WTC11 (cell line): ENCODE data around the gene PTPRT.

Experiments used
- AR ChIP-seq: fragments of 250-450 bp; sonication (Bioruptor Pico); IDR thresholded peaks from 2 replicates; pipeline ENCODE4 v1.9.0; 2021; ENCODE audit warnings: mild to moderate bottlenecking
- CREB1 ChIP-seq: sonication (generic); formaldehyde crosslinking; IDR thresholded peaks from 2 replicates; pipeline ENCODE4 v1.8.0; 2023; ENCODE audit warnings: mild to moderate bottlenecking, missing genetic modification reagents
- NFE2L1 ChIP-seq: sonication (generic); formaldehyde crosslinking; IDR thresholded peaks from 2 replicates; pipeline ENCODE4 v1.8.1; 2023; ENCODE audit warnings: missing genetic modification reagents
- NFYB ChIP-seq: sonication (generic); formaldehyde crosslinking; conservative IDR thresholded peaks from 2 replicates; pipeline ENCODE4 v1.8.0; 2022; ENCODE audit warnings: low read depth, missing genetic modification reagents
- NR3C1 ChIP-seq: sonication (generic); formaldehyde crosslinking; conservative IDR thresholded peaks from 2 replicates; pipeline ENCODE4 v1.8.1; 2023; ENCODE audit warnings: low read depth, mild to moderate bottlenecking, missing genetic modification reagents
- PRRX2 ChIP-seq: fragments of 250-450 bp; sonication (Bioruptor Pico); IDR thresholded peaks from 2 replicates; pipeline ENCODE4 v1.8.0; 2021; ENCODE audit warnings: mild to moderate bottlenecking
- USF1 ChIP-seq: sonication (generic); formaldehyde crosslinking; IDR thresholded peaks from 2 replicates; pipeline ENCODE4 v1.8.0; 2022; ENCODE audit warnings: mild to moderate bottlenecking, missing genetic modification reagents
- ZNF416 ChIP-seq: fragments of 250-450 bp; sonication (Bioruptor Pico); IDR thresholded peaks from 2 replicates; pipeline ENCODE4 v1.9.0; 2021; ENCODE audit warnings: mild to moderate bottlenecking, inconsistent platforms
- ZNF423 ChIP-seq: fragments of 250-450 bp; sonication (Bioruptor Pico); IDR thresholded peaks from 2 replicates; pipeline ENCODE4 v2.1.2; 2022; ENCODE audit warnings: mild to moderate bottlenecking, moderate library complexity
- TF ChIP-seq, protein P1 (sequence below): fragments of 200-600 bp; IDR thresholded peaks from 2 replicates; pipeline ENCODE4 v1.8.0; 2022; ENCODE audit warnings: antibody characterized with exemption

GRCh38 chr20:43011491-43011890, 178.2 kb downstream of the PTPRT start:
- TF ChIP-seq, protein P1, sequence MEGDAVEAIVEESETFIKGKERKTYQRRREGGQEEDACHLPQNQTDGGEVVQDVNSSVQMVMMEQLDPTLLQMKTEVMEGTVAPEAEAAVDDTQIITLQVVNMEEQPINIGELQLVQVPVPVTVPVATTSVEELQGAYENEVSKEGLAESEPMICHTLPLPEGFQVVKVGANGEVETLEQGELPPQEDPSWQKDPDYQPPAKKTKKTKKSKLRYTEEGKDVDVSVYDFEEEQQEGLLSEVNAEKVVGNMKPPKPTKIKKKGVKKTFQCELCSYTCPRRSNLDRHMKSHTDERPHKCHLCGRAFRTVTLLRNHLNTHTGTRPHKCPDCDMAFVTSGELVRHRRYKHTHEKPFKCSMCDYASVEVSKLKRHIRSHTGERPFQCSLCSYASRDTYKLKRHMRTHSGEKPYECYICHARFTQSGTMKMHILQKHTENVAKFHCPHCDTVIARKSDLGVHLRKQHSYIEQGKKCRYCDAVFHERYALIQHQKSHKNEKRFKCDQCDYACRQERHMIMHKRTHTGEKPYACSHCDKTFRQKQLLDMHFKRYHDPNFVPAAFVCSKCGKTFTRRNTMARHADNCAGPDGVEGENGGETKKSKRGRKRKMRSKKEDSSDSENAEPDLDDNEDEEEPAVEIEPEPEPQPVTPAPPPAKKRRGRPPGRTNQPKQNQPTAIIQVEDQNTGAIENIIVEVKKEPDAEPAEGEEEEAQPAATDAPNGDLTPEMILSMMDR = no peak
- TF ChIP-seq USF1 = no peak
- TF ChIP-seq ZNF423 (CRISPR knock-in tag) = no peak
- no peak for TF ChIP-seq ZNF416
- TF ChIP-seq PRRX2 = no peak
- no peak for TF ChIP-seq CREB1 (CRISPR knock-in tag)
- TF ChIP-seq AR = no peak
- TF ChIP-seq NR3C1 (CRISPR knock-in tag) = no peak
- no peak for TF ChIP-seq NFYB (CRISPR knock-in tag)
- TF ChIP-seq NFE2L1 (CRISPR knock-in tag) = no peak
